Measurements from ENCODE around the gene CDC27. TPM values are rescaled to one million over a fixed set of nuclear protein-coding genes. Genes with fewer than 3 reads are reported as not detected.

Gene CDC27
- total RNA-seq, 2 experiments from 2014 or later, result 52.5 to 52.8 TPM

- DNase-seq (peak in 10 of 14 experiments; percentile 14 to 69 (median 34)), ATAC-seq (ENCODE audit: poor library complexity) (peak; percentile 59)
- H3K4me3 ChIP-seq (ENCODE audit: low read length), result peak overlapping the region; percentile 50
- CTCF ChIA-PET, result interaction anchor here (0.5 to 1.6 kb wide), 4 partner anchors 9 to 658 kb away, joined by 3 to 5 read pairs (median 3); partner anchors contain the start of gene ITGB3
- no peak for TF ChIP-seq CTCF (IDR thresholded peaks at IDR 0.05)
- H3K4me3 Mint-ChIP-seq, result peak overlapping the region; percentile 81
- no peaks in the 10 kb centered on the region for H3K27me3 Mint-ChIP-seq
- H3K27ac Mint-ChIP-seq, result peak overlapping the region; percentile 92
- peaks cover 58% of the 10 kb centered on the region for H3K4me1 Mint-ChIP-seq (ENCODE audit: low read depth)
- H3K9me3 ChIP-seq (ENCODE audit: control insufficient read depth in 1 of 2, insufficient read depth in 1 of 2, low read length in 2 of 2), result no peaks in the 10 kb centered on the region
- H3K36me3 Mint-ChIP-seq (ENCODE audit: low read depth), result no peaks in the 10 kb centered on the region
- peak overlapping the region; percentile 66 to 87 for H3K27ac ChIP-seq (ENCODE audit: low read depth in 1 of 2, low read length in 2 of 2)
- POLR2A ChIA-PET, result interaction anchor here (0.9 to 5.3 kb wide), 7 partner anchors 11 to 489 kb away, joined by 3 to 68 read pairs (median 5); partner anchors contain the start of gene CDC27
- H3K4me1 ChIP-seq (ENCODE audit: insufficient read depth, low read length), result peaks cover 60% of the 10 kb centered on the region
- intact Hi-C loops (cut with DNase I, micrococcal nuclease), result loop anchor here in 1 of 2 experiments (1.0 kb wide), 1 partner anchor 12 kb away; no protein-coding TSS in a partner anchor
- no peaks in the 10 kb centered on the region for H3K9me3 Mint-ChIP-seq
- H3K27me3 ChIP-seq (ENCODE audit: control insufficient read depth in 1 of 2, insufficient read depth in 2 of 2, low read length in 2 of 2), result no peaks in the 10 kb centered on the region
- H3K36me3 ChIP-seq (ENCODE audit: insufficient read depth, low read length), result no peaks in the 10 kb centered on the region
These were observed 15.8 kb upstream of the CDC27 start for GRCh38 chr17:47204722-47205418.

GRCh38 chr17:47203984-47204721, 15.1 kb upstream of the CDC27 start:
- POLR2A ChIA-PET, result interaction anchor here (4.9 to 5.3 kb wide), 2 partner anchors 15 kb away, joined by 35 to 68 read pairs; partner anchors contain the start of gene CDC27

More at GRCh38 chr17:47203984-47204721, 15.1 kb upstream of the CDC27 start:
- H3K36me3 Mint-ChIP-seq (ENCODE audit: low read depth), result no peaks in the 10 kb centered on the region
- peak overlapping the region; percentile 66 to 87 for H3K27ac ChIP-seq (ENCODE audit: low read depth in 1 of 2, low read length in 2 of 2)
- H3K36me3 ChIP-seq (ENCODE audit: insufficient read depth, low read length), result no peaks in the 10 kb centered on the region
- no peaks in the 10 kb centered on the region for H3K9me3 ChIP-seq (ENCODE audit: control insufficient read depth in 1 of 2, insufficient read depth in 1 of 2, low read length in 2 of 2)
- H3K4me3 ChIP-seq (ENCODE audit: low read length), result no peak overlapping the region
- H3K27me3 Mint-ChIP-seq, result no peaks in the 10 kb centered on the region
- TF ChIP-seq CTCF (IDR thresholded peaks at IDR 0.05), result no peak
- DNase-seq (peak in 11 of 14 experiments; percentile 22 to 81 (median 39)), ATAC-seq (ENCODE audit: poor library complexity) (peak; percentile 44)
- H3K9me3 Mint-ChIP-seq, result no peaks in the 10 kb centered on the region
- peak overlapping the region; percentile 81 for H3K4me3 Mint-ChIP-seq
- intact Hi-C loops (cut with DNase I, micrococcal nuclease), result no loop called here
- H3K27ac Mint-ChIP-seq, result peak overlapping the region; percentile 92
- H3K4me1 ChIP-seq (ENCODE audit: insufficient read depth, low read length), result peaks cover 64% of the 10 kb centered on the region
- H3K27me3 ChIP-seq (ENCODE audit: control insufficient read depth in 1 of 2, insufficient read depth in 2 of 2, low read length in 2 of 2), result no peaks in the 10 kb centered on the region
- CTCF ChIA-PET, result interaction anchor here (1.4 to 1.6 kb wide), 2 partner anchors 10 to 111 kb away, joined by 3 to 5 read pairs; no protein-coding TSS in a partner anchor
- H3K4me1 Mint-ChIP-seq (ENCODE audit: low read depth), result peaks cover 60% of the 10 kb centered on the region

Data from CD4-positive, alpha-beta T cell (primary cell).